Activated CD4-positive, alpha-beta T cell treated with anti-CD3 and anti-CD28 coated beads for 36 hours (primary cell): ENCODE data around the gene TPM2. TPM values are rescaled to one million over a fixed set of nuclear protein-coding genes. Genes with fewer than 3 reads are reported as not detected.

Experiments used
- ATAC-seq: fragments of 200-7000 bp; cut with Tn5 transposase; one replicate; pipeline ENCODE4 v1.10.0; 2021; ENCODE audit warnings: mild to moderate bottlenecking, moderate library complexity
- CTCF ChIA-PET: fragments of 350-600 bp; sonication (Branson Sonifier 250); formaldehyde crosslinking; loops from one replicate; lab custom pipeline; 2021; ENCODE audit warnings: antibody characterized with exemption; lab: Charles Lee
- POLR2A ChIA-PET: fragments of 350-600 bp; sonication (Branson Sonifier 250); formaldehyde crosslinking; loops from one replicate; lab custom pipeline; 2021; ENCODE audit warnings: antibody characterized with exemption, inconsistent platforms; lab: Charles Lee
- DNase-seq: peaks from one replicate; pipeline ENCODE4 v3.0.0-alpha.2; 2020
- H3K27ac Mint-ChIP-seq: one replicate; pipeline ENCODE4 v1.8.0; 2021; ENCODE audit warnings: mixed read lengths
- H3K27me3 Mint-ChIP-seq: one replicate; pipeline ENCODE4 v1.8.0; 2021; ENCODE audit warnings: mixed read lengths
- H3K36me3 Mint-ChIP-seq: one replicate; pipeline ENCODE4 v1.8.0; 2021; ENCODE audit warnings: low read depth, mixed read lengths
- H3K4me1 Mint-ChIP-seq: one replicate; pipeline ENCODE4 v1.8.0; 2021; ENCODE audit warnings: mixed read lengths
- H3K4me3 Mint-ChIP-seq: one replicate; pipeline ENCODE4 v1.8.0; 2021; ENCODE audit warnings: mild to moderate bottlenecking, moderate library complexity, mixed read lengths
- H3K9me3 Mint-ChIP-seq: one replicate; pipeline ENCODE4 v1.8.0; 2021; ENCODE audit warnings: low read depth, mixed read lengths
- intact Hi-C, 2 experiments: fragments of 100-400 bp; cut with DNase I in 1 of 2; cut with micrococcal nuclease in 1 of 2; formaldehyde crosslinking; loops; one replicate each; pipeline versions ENCODE4 v1.14.2 to v1.15.1; 2022 to 2024; cut with DNase I, micrococcal nuclease
- total RNA-seq, 2 experiments: library from RNA; stranded (reverse); gene quantifications; one replicate each; pipeline ENCODE4 v1.2.3, GENCODE V29; 2021

The TPM2 gene
- total RNA-seq, 2 experiments from 2014 or later: 4.3 to 5.5 TPM

DNA sequence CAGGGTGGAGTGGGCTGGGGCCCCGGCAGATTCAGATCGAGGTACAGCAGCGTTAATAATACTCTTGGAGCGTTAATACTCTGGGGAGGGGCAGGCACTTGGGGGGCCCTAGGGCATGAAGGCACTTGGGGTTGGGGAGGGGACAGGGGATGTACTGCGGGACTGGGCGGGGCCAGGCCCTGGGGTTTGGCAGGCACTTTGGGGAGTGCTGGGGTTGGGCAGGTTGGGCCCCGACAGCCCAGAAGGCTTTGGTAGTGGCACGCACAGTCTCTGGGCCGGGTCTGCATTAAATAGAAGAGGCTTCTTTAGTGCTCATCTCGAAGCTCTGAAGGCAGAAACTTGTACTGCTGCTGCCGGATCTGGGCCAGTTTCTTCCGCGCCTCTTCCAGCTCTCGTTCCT is 7.8 kb upstream of the TPM2 start:
- Mint-ChIP-seq H3K27me3 (no peaks in the 10 kb centered on the region), H3K27ac (no peak overlapping the region), H3K4me3 (no peak overlapping the region), H3K9me3 (no peaks in the 10 kb centered on the region), H3K36me3 (peaks cover 22% of the 10 kb centered on the region), H3K4me1 (peaks cover 1% of the 10 kb centered on the region)
- ChIA-PET POLR2A (interaction anchor here (0.6 kb wide), 1 partner anchor 98 kb away, joined by 3 read pairs; no protein-coding TSS in a partner anchor), CTCF (interaction anchor here (0.6 to 5.7 kb wide), 19 partner anchors 8 to 219 kb away, joined by 3 to 68 read pairs (median 6); partner anchors contain the start of genes CCDC107, CREB3, GBA2 and RGP1)
- intact Hi-C loops: loop anchor here in 1 of 2 experiments (5.0 kb wide), 1 partner anchor 40 kb away; the partner anchor contains the start of genes CCDC107 and RMRP
- ATAC-seq: no peak
- DNase-seq: no peak

GRCh38 chr9:35696520-35697215 is 6.9 kb upstream of the TPM2 start:
- ChIA-PET POLR2A (interaction anchor here (0.9 to 1.2 kb wide), 3 partner anchors 8 to 12 kb away, joined by 3 to 4 read pairs (median 3); no protein-coding TSS in a partner anchor), CTCF (interaction anchor here (0.6 to 5.7 kb wide), 49 partner anchors 8 to 1266 kb away, joined by 3 to 68 read pairs (median 4); partner anchors contain the start of genes ARHGEF39, CCDC107, CREB3 and GBA2)
- H3K27ac Mint-ChIP-seq: no peak overlapping the region
- peaks cover 1% of the 10 kb centered on the region for H3K4me1 Mint-ChIP-seq
- ATAC-seq: peak; percentile 90
- H3K36me3 Mint-ChIP-seq: peaks cover 22% of the 10 kb centered on the region
- DNase-seq: peak; percentile 73
- H3K4me3 Mint-ChIP-seq: no peak overlapping the region
- H3K9me3 Mint-ChIP-seq: no peaks in the 10 kb centered on the region
- no peaks in the 10 kb centered on the region for H3K27me3 Mint-ChIP-seq
- intact Hi-C loops: loop anchor here (1.0 to 5.0 kb wide), 2 partner anchors 38 to 39 kb away; partner anchors contain the start of genes CCDC107 (in 2 of the 2) and RMRP (in 2 of the 2)

- POLR2A ChIA-PET: interaction anchor here (0.9 to 1.2 kb wide), 3 partner anchors 8 to 13 kb away, joined by 3 to 4 read pairs (median 3); no protein-coding TSS in a partner anchor
- intact Hi-C loops: loop anchor here (1.0 to 5.0 kb wide), 2 partner anchors 38 to 39 kb away; partner anchors contain the start of genes CCDC107 (in 2 of the 2) and RMRP (in 2 of the 2)
- H3K9me3 Mint-ChIP-seq: no peaks in the 10 kb centered on the region
These were observed 6.2 kb upstream of the TPM2 start for GRCh38 chr9:35695943-35696401.

GRCh38 chr9:35691757-35692301 is 2.1 kb upstream of the TPM2 start:
- Mint-ChIP-seq H3K9me3 (no peaks in the 10 kb centered on the region), H3K36me3 (peaks cover 10% of the 10 kb centered on the region), H3K4me1 (peaks cover 25% of the 10 kb centered on the region), H3K27me3 (no peaks in the 10 kb centered on the region), H3K4me3 (peak overlapping the region; percentile 71), H3K27ac (no peak overlapping the region)
- intact Hi-C loops: loop anchor here in 1 of 2 experiments (2.0 kb wide), 1 partner anchor 41 kb away; the partner anchor contains the start of genes CREB3 and TLN1
- ChIA-PET CTCF (interaction anchor here (1.2 to 2.5 kb wide), 6 partner anchors 22 to 80 kb away, joined by 3 to 7 read pairs (median 4); no protein-coding TSS in a partner anchor), POLR2A (interaction anchor here (0.7 kb wide), 1 partner anchor 27 kb away, joined by 9 read pairs; the partner anchor contains the start of gene ARHGEF39)
- DNase-seq (no peak), ATAC-seq (no peak)

More at GRCh38 chr9:35695943-35696401, 6.2 kb upstream of the TPM2 start:
- Mint-ChIP-seq H3K4me1 (peaks cover 6% of the 10 kb centered on the region), H3K27me3 (no peaks in the 10 kb centered on the region), H3K4me3 (no peak overlapping the region), H3K36me3 (peaks cover 22% of the 10 kb centered on the region), H3K27ac (no peak overlapping the region)
- no peak for ATAC-seq
- CTCF ChIA-PET: interaction anchor here (0.7 to 5.7 kb wide), 34 partner anchors 9 to 492 kb away, joined by 3 to 68 read pairs (median 6); partner anchors contain the start of genes ARHGEF39, CCDC107, CREB3 and RMRP
- no peak for DNase-seq

DNA sequence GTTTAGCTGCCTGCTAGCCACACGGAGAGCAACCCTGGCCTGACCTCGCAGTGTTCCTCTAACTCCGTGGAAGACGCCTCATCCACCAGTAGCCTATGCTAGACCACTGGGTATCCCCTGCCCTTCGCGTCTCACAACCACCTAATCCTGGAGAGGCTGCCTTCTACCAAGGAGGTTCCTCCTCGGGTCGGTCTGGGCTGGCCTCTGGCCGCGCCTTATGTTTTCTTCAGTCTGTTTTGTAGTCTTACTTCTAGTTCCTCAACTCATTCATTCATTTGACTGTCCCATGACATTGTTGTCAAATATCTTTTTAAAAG is 1.6 kb upstream of the TPM2 start:
- Mint-ChIP-seq H3K36me3 (peaks cover 6% of the 10 kb centered on the region), H3K27me3 (no peaks in the 10 kb centered on the region), H3K4me1 (peaks cover 23% of the 10 kb centered on the region), H3K27ac (peak overlapping the region; percentile 47), H3K4me3 (peak overlapping the region; percentile 71), H3K9me3 (no peaks in the 10 kb centered on the region)
- CTCF ChIA-PET: interaction anchor here (1.1 to 1.9 kb wide), 4 partner anchors 21 to 80 kb away, joined by 3 to 6 read pairs (median 4); no protein-coding TSS in a partner anchor
- ATAC-seq: no peak
- no peak for DNase-seq
- intact Hi-C loops: loop anchor here in 1 of 2 experiments (2.0 kb wide), 1 partner anchor 42 kb away; the partner anchor contains the start of genes CREB3 and TLN1
- POLR2A ChIA-PET: interaction anchor here (0.6 kb wide), 1 partner anchor 88 kb away, joined by 3 read pairs; no protein-coding TSS in a partner anchor

DNA sequence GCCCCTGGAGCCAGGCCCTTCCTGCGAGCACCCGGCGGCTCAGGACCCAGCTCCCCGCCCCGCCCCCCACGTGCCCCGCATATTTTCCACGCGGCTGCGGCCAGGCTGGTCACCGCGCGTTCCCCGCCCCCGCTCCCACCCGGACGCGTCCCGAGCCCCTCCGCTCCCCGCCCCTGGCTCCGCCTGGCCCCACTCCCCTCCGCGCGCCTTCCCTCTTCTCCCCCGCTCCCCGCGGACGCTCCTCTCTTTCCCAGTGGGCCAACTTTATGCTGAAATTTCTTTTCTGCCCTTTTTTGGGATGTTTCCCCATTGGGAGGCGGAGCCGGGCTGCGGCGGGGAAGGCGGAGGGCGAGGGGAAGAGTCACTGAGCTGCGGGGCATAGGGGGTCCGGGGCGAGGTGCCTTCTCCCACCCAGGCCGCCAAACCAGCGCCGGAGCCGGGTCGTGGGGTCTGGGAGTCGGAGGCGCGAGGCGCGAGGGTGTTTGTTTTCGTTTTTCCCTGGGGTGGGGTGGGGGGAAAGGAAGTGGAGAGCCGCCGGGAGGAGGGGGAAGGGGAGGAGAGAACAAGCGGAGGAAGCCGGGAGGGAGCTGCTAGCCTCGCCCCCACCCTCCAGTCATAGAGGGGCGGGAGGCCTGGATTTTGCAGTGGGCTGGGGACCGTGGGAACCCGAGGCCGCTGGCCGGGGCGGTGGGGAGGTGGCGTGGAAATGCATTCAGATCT is 1.0 kb upstream of the TPM2 start:
- Mint-ChIP-seq H3K27me3 (no peaks in the 10 kb centered on the region), H3K36me3 (peaks cover 1% of the 10 kb centered on the region), H3K4me1 (peaks cover 23% of the 10 kb centered on the region), H3K27ac (peak overlapping the region; percentile 47), H3K4me3 (peak overlapping the region; percentile 71), H3K9me3 (no peaks in the 10 kb centered on the region)
- intact Hi-C loops: loop anchor here in 1 of 2 experiments (2.0 kb wide), 1 partner anchor 42 kb away; the partner anchor contains the start of genes CREB3 and TLN1
- ChIA-PET CTCF (interaction anchor here (1.1 to 1.9 kb wide), 4 partner anchors 21 to 79 kb away, joined by 3 to 6 read pairs (median 4); no protein-coding TSS in a partner anchor), POLR2A (interaction anchor here (0.6 to 1.1 kb wide), 3 partner anchors 41 to 87 kb away, joined by 3 read pairs; no protein-coding TSS in a partner anchor)
- DNase-seq (peak; percentile 56), ATAC-seq (no peak)

DNA sequence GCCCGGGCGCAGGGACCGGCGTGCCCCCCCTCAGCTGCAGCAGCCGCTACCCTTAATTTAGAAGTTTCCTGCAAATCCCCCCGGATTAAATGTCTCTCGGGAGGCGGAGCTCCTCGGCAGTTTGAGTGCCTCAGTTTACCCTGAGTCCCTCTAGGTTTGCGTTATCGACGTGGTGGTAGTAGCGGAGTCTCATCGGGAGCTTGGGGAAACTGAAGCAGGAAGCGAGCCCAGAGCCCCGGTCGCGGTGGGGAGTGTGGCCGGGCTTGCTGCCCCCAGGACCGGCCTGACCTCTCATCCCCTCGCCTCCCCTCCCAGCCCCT is 529 bp upstream of the TPM2 start:
- DNase-seq (peak; percentile 9), ATAC-seq (no peak)
- ChIA-PET CTCF (interaction anchor here (1.1 to 1.9 kb wide), 2 partner anchors 31 to 79 kb away, joined by 3 to 4 read pairs; no protein-coding TSS in a partner anchor), POLR2A (interaction anchor here (0.8 to 1.1 kb wide), 2 partner anchors 41 to 58 kb away, joined by 3 read pairs; no protein-coding TSS in a partner anchor)
- Mint-ChIP-seq H3K4me3 (peak overlapping the region; percentile 59), H3K4me1 (peaks cover 23% of the 10 kb centered on the region), H3K36me3 (no peaks in the 10 kb centered on the region), H3K27me3 (no peaks in the 10 kb centered on the region), H3K9me3 (no peaks in the 10 kb centered on the region), H3K27ac (no peak overlapping the region)
- intact Hi-C loops: loop anchor here in 1 of 2 experiments (2.0 kb wide), 1 partner anchor 43 kb away; the partner anchor contains the start of genes CREB3 and TLN1

- no peaks in the 10 kb centered on the region for H3K27me3 Mint-ChIP-seq
- no peaks in the 10 kb centered on the region for H3K36me3 Mint-ChIP-seq
- intact Hi-C loops: loop anchor here in 1 of 2 experiments (1.0 kb wide), 2 partner anchors 24 to 126 kb away; partner anchors contain the start of genes ARHGEF39 and HINT2
- ATAC-seq (peak; percentile 90), DNase-seq (peak; percentile 22)
- POLR2A ChIA-PET: interaction anchor here (0.9 to 1.3 kb wide), 3 partner anchors 8 to 31 kb away, joined by 3 read pairs; partner anchors contain the start of genes ARHGEF39, CCDC107 and RMRP
- CTCF ChIA-PET: interaction anchor here (0.5 to 1.7 kb wide), 9 partner anchors 8 to 204 kb away, joined by 3 to 6 read pairs (median 3); partner anchors contain the start of genes CCDC107 and RMRP
- H3K9me3 Mint-ChIP-seq: no peaks in the 10 kb centered on the region
- H3K4me1 Mint-ChIP-seq: peaks cover 23% of the 10 kb centered on the region
- peak overlapping the region; percentile 61 for H3K27ac Mint-ChIP-seq
- H3K4me3 Mint-ChIP-seq: peak overlapping the region; percentile 40
These were observed 875 bp downstream of the TPM2 start for GRCh38 chr9:35688558-35689541.

- H3K4me1 Mint-ChIP-seq: peaks cover 23% of the 10 kb centered on the region
- H3K36me3 Mint-ChIP-seq: no peaks in the 10 kb centered on the region
- H3K4me3 Mint-ChIP-seq: no peak overlapping the region
- ATAC-seq: no peak
- CTCF ChIA-PET: interaction anchor here (0.6 to 2.2 kb wide), 12 partner anchors 8 to 189 kb away, joined by 3 to 7 read pairs (median 3); partner anchors contain the start of genes CCDC107 and RMRP
- intact Hi-C loops: loop anchor here in 1 of 2 experiments (1.0 kb wide), 2 partner anchors 23 to 127 kb away; partner anchors contain the start of genes ARHGEF39 and HINT2
- POLR2A ChIA-PET: interaction anchor here (0.9 to 1.3 kb wide), 3 partner anchors 9 to 30 kb away, joined by 3 read pairs; partner anchors contain the start of genes ARHGEF39, CCDC107 and RMRP
- H3K27me3 Mint-ChIP-seq: no peaks in the 10 kb centered on the region
- no peaks in the 10 kb centered on the region for H3K9me3 Mint-ChIP-seq
- no peak overlapping the region for H3K27ac Mint-ChIP-seq
- no peak for DNase-seq
These were observed 1.7 kb downstream of the TPM2 start for GRCh38 chr9:35687972-35688557.
